Measurements from ENCODE around the gene STRN3.

The STRN3 gene

GRCh38 chr14:30869551-30870155, 156.5 kb downstream of the STRN3 start:
- H3K9me2 ChIP-seq (replicated peaks; ENCODE audit: control insufficient read depth, low read length): no peaks in the 10 kb centered on the region
- H3K4me3 ChIP-seq (ENCODE audit: low read length): no peak overlapping the region
- 0 out of 2 replicates have a peak, but pooled peaks cover 1% of the 10 kb centered on the region for H3K36me3 ChIP-seq (ENCODE audit: control insufficient read depth, low read length)
- no peaks in the 10 kb centered on the region for H4K20me1 ChIP-seq (ENCODE audit: control insufficient read depth, insufficient read depth, low read depth, low read length)
- no peaks in the 10 kb centered on the region for H3K9me3 ChIP-seq (ENCODE audit: control insufficient read depth, insufficient read depth, low read length)
- peaks cover 9% of the 10 kb centered on the region; the same call in 1 of the 2 replicates for H3F3A ChIP-seq (ENCODE audit: control insufficient read depth, insufficient read depth)
- no peak overlapping the region for H3K4me2 ChIP-seq (ENCODE audit: low read length)
- no peaks in the 10 kb centered on the region for H3K27me3 ChIP-seq (ENCODE audit: control insufficient read depth, low read length)
- TF ChIP-seq EZH2phosphoT487 (IDR thresholded peaks at IDR 0.05; ENCODE audit: borderline replicate concordance, low read length): no peak
- TF ChIP-seq, protein P1, sequence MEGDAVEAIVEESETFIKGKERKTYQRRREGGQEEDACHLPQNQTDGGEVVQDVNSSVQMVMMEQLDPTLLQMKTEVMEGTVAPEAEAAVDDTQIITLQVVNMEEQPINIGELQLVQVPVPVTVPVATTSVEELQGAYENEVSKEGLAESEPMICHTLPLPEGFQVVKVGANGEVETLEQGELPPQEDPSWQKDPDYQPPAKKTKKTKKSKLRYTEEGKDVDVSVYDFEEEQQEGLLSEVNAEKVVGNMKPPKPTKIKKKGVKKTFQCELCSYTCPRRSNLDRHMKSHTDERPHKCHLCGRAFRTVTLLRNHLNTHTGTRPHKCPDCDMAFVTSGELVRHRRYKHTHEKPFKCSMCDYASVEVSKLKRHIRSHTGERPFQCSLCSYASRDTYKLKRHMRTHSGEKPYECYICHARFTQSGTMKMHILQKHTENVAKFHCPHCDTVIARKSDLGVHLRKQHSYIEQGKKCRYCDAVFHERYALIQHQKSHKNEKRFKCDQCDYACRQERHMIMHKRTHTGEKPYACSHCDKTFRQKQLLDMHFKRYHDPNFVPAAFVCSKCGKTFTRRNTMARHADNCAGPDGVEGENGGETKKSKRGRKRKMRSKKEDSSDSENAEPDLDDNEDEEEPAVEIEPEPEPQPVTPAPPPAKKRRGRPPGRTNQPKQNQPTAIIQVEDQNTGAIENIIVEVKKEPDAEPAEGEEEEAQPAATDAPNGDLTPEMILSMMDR (IDR thresholded peaks at IDR 0.05; ENCODE audit: low read depth, low read length, poor library complexity, severe bottlenecking): no peak
- peaks cover 3% of the 10 kb centered on the region for H3K79me2 ChIP-seq (ENCODE audit: control insufficient read depth, low read length)
- H3K27ac ChIP-seq (ENCODE audit: low read depth, low read length): no peak overlapping the region
- H3K4me1 ChIP-seq (ENCODE audit: control insufficient read depth, low read length): peaks cover 7% of the 10 kb centered on the region

DNA sequence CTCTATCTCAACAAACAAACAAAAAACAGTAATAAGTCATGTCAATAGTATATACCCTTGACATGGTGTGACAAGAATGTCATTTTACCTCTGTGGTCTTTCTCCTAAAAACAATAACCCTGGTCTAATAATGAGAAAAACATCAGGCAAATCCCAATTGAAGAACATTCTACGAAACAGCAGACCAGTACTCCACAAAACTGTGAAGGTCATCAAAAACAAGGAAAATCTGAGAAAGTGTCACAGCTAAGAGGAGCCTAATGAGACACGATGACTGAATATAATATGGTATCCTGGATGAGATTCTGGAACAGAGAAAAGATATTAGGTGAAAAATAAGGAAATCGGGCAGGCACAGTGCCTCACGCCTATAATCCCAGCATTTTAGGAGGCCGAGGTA, 157.4 kb downstream of the STRN3 start:
- Histone ChIP-seq H3K9me3 (ENCODE audit: control insufficient read depth, insufficient read depth, low read length) (no peaks in the 10 kb centered on the region), H3K79me2 (ENCODE audit: control insufficient read depth, low read length) (no peaks in the 10 kb centered on the region), H3K36me3 (ENCODE audit: control insufficient read depth, low read length) (no peaks in the 10 kb centered on the region), H3K9me2 (replicated peaks; ENCODE audit: control insufficient read depth, low read length) (no peaks in the 10 kb centered on the region), H3K27me3 (ENCODE audit: control insufficient read depth, low read length) (no peaks in the 10 kb centered on the region), H3K27ac (ENCODE audit: low read depth, low read length) (no peak overlapping the region), H4K20me1 (ENCODE audit: control insufficient read depth, insufficient read depth, low read depth, low read length) (no peaks in the 10 kb centered on the region), H3K4me3 (ENCODE audit: low read length) (no peak overlapping the region), H3F3A (ENCODE audit: control insufficient read depth, insufficient read depth) (peaks cover 9% of the 10 kb centered on the region; the same call in 1 of the 2 replicates), H3K4me1 (ENCODE audit: control insufficient read depth, low read length) (peaks cover 3% of the 10 kb centered on the region), H3K4me2 (ENCODE audit: low read length) (no peak overlapping the region)
- TF ChIP-seq EZH2phosphoT487 (IDR thresholded peaks at IDR 0.05; ENCODE audit: borderline replicate concordance, low read length): no peak
- TF ChIP-seq, protein P1 (IDR thresholded peaks at IDR 0.05; ENCODE audit: low read depth, low read length, poor library complexity, severe bottlenecking): no peak

GRCh38 chr14:30864934-30865333, 161.2 kb downstream of the STRN3 start:
- no peak for TF ChIP-seq EZH2phosphoT487 (IDR thresholded peaks at IDR 0.05; ENCODE audit: borderline replicate concordance, low read length)
- TF ChIP-seq, protein P1 (IDR thresholded peaks at IDR 0.05; ENCODE audit: low read depth, low read length, poor library complexity, severe bottlenecking): no peak
- Histone ChIP-seq H3K79me2 (ENCODE audit: control insufficient read depth, low read length) (no peaks in the 10 kb centered on the region), H3K9me2 (replicated peaks; ENCODE audit: control insufficient read depth, low read length) (no peaks in the 10 kb centered on the region), H4K20me1 (ENCODE audit: control insufficient read depth, insufficient read depth, low read depth, low read length) (no peaks in the 10 kb centered on the region), H3K4me3 (ENCODE audit: low read length) (no peak overlapping the region), H3K27me3 (ENCODE audit: control insufficient read depth, low read length) (no peaks in the 10 kb centered on the region), H3K4me2 (ENCODE audit: low read length) (no peak overlapping the region), H3K9me3 (ENCODE audit: control insufficient read depth, insufficient read depth, low read length) (no peaks in the 10 kb centered on the region), H3K27ac (ENCODE audit: low read depth, low read length) (no peak overlapping the region), H3K36me3 (ENCODE audit: control insufficient read depth, low read length) (no peaks in the 10 kb centered on the region), H3K4me1 (ENCODE audit: control insufficient read depth, low read length) (peaks cover 11% of the 10 kb centered on the region), H3F3A (ENCODE audit: control insufficient read depth, insufficient read depth) (no peaks in the 10 kb centered on the region)
